Body of pancreas (tissue), 4 donors: Measurements from ENCODE around the gene FDPS.

ENCODE experiments used
- POLR2A ChIP-seq, 3 donors: fragments of 450-650 bp; IDR thresholded peaks; one replicate each; pipeline ENCODE4 v1.6.1; 2016; ENCODE audit warnings: antibody characterized with exemption in 3 of 3, mild to moderate bottlenecking in 2 of 3
- TF ChIP-seq, protein P1 (sequence below), 7 experiments: fragments of 450-650 bp in 4 of 7; fragments of 200-600 bp in 3 of 7; sonication (generic) in 3 of 7; IDR thresholded peaks; one replicate each; pipeline ENCODE4 v1.5.1; 2016 to 2019; ENCODE audit warnings: antibody characterized with exemption in 7 of 7

DNA sequence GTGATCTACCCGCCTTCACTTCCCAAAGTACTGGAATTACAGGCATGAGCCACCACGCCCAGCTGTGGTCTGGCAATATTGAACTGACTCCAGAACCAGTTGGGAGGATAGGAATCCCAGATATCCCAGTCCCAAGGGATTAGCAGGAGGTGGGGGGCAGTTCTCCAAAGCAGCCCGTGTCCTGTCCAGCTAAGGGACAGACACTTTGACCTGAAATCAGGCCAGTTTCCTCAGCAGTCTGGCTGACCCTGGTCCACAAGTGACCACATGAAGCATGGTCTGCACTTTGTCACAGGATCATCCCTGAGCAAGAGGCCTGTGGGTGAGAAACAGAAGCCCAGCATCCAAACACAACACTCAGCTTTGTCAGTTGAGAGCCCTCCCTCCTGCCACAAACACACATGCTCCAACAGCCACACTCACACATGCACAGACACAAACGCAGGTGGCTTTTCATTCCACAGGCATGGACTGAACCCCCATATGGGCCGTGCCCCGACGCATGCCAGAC is 2.7 kb upstream of the FDPS start:
- TF ChIP-seq POLR2A (IDR thresholded peaks at IDR 0.05): no peak
- TF ChIP-seq, protein P1, sequence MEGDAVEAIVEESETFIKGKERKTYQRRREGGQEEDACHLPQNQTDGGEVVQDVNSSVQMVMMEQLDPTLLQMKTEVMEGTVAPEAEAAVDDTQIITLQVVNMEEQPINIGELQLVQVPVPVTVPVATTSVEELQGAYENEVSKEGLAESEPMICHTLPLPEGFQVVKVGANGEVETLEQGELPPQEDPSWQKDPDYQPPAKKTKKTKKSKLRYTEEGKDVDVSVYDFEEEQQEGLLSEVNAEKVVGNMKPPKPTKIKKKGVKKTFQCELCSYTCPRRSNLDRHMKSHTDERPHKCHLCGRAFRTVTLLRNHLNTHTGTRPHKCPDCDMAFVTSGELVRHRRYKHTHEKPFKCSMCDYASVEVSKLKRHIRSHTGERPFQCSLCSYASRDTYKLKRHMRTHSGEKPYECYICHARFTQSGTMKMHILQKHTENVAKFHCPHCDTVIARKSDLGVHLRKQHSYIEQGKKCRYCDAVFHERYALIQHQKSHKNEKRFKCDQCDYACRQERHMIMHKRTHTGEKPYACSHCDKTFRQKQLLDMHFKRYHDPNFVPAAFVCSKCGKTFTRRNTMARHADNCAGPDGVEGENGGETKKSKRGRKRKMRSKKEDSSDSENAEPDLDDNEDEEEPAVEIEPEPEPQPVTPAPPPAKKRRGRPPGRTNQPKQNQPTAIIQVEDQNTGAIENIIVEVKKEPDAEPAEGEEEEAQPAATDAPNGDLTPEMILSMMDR (IDR thresholded peaks at IDR 0.05): no peak
